Thoracic aorta (tissue), 2 donors: ENCODE measurements around the gene B4GALNT4. TPM values are rescaled to one million over a fixed set of nuclear protein-coding genes. Genes with fewer than 3 reads are reported as not detected.
A peak's percentile ranks its signal among the peaks of the same experiment; 100 is the strongest.

ENCODE experiments used
- ATAC-seq: fragments of 150-250 bp; one replicate; pipeline ENCODE4 v1.8.0; 2017; ENCODE audit warnings: low read depth; ENCODE audit not compliant: insufficient number of reproducible peaks, low FRiP score
- DNase-seq: peaks from one replicate; pipeline ENCODE4 v3.0.0-alpha.2; 2020; ENCODE audit warnings: low spot score
- H3K27ac ChIP-seq, 2 donors: fragments of 200-600 bp; sonication (generic); 1 replicate in 1 of 2; 2 replicates in 1 of 2; pipeline ENCODE4 v1.5.1; 2016; ENCODE audit warnings: mild to moderate bottlenecking in 2 of 2, moderate library complexity in 2 of 2
- H3K27me3 ChIP-seq: fragments of 200-600 bp; sonication (generic); replicated peaks from 2 replicates; pipeline ENCODE4 v1.6.0; 2016; ENCODE audit warnings: mild to moderate bottlenecking; ENCODE audit not compliant: insufficient read depth
- H3K36me3 ChIP-seq: fragments of 200-600 bp; sonication (generic); one replicate; pipeline ENCODE4 v1.5.1; 2016
- H3K4me1 ChIP-seq, 2 donors: fragments of 200-600 bp; sonication (generic); 1 replicate in 1 of 2; 2 replicates in 1 of 2; pipeline versions ENCODE4 v1.5.1 to v1.6.0; 2016; ENCODE audit warnings: low read depth in 2 of 2, mild to moderate bottlenecking in 1 of 2; ENCODE audit not compliant: control insufficient read depth in 1 of 2
- H3K4me3 ChIP-seq: fragments of 200-600 bp; sonication (generic); 2 replicates; pipeline ENCODE4 v1.5.1; 2016; ENCODE audit warnings: mild to moderate bottlenecking
- H3K9me3 ChIP-seq: fragments of 200-600 bp; sonication (generic); 2 replicates; pipeline ENCODE4 v1.5.1; 2016
- total RNA-seq, 2 donors: library from RNA; depleted of rRNA; stranded (reverse); fragments of >200 nt; gene quantifications; one replicate each; pipeline versions ENCODE4 v1.1.0 to v1.2.3, GENCODE V29; 2016
- TF ChIP-seq, protein P1 (sequence below): fragments of 200-600 bp; sonication (generic); IDR thresholded peaks from one replicate; pipeline ENCODE4 v1.5.1; 2019; ENCODE audit warnings: antibody characterized with exemption

Gene B4GALNT4
- total RNA-seq, 2 donors from 2014 or later: 0.78 to 3.7 TPM

DNA sequence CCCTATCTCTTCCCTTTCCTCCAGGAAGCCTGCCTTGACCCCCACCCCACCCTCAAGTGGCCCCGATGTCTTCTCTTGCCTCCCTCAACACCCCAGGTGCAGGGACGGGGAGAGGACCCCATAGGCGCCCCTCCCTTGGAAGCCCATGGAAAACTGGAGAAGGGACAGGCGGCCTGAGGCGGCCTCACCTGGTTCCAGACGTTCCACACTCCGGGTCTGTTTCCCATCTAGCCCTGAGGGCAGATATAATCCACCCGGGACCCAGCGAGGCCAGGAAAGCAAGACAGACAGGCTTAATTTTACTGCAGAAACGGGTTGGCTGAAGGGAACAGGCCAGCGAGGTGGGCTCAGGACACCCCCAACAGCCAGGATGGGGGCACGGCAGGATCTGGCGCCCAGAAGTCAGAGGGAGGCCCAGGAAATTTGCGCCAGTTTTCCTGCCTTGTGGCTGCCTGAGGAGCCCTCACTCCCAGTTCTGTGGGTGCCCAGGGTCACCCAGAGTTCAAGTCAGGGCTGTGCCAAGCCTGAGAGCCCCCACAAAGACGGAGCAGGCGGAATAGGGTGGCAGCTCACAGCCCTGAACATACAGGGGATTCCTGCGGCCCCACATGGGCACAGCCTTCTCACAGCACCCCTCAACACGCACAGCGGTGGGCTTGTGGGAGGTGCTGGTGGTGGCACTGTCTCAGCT is 48.5 kb downstream of the B4GALNT4 start:
- TF ChIP-seq, protein P1, sequence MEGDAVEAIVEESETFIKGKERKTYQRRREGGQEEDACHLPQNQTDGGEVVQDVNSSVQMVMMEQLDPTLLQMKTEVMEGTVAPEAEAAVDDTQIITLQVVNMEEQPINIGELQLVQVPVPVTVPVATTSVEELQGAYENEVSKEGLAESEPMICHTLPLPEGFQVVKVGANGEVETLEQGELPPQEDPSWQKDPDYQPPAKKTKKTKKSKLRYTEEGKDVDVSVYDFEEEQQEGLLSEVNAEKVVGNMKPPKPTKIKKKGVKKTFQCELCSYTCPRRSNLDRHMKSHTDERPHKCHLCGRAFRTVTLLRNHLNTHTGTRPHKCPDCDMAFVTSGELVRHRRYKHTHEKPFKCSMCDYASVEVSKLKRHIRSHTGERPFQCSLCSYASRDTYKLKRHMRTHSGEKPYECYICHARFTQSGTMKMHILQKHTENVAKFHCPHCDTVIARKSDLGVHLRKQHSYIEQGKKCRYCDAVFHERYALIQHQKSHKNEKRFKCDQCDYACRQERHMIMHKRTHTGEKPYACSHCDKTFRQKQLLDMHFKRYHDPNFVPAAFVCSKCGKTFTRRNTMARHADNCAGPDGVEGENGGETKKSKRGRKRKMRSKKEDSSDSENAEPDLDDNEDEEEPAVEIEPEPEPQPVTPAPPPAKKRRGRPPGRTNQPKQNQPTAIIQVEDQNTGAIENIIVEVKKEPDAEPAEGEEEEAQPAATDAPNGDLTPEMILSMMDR: no peak
- DNase-seq (no peak), ATAC-seq (no peak)
- H3K27me3 ChIP-seq: no peaks in the 10 kb centered on the region
- no peaks in the 10 kb centered on the region for H3K9me3 ChIP-seq
- peaks cover 0 to 13% of the 10 kb centered on the region in 2 donors for H3K4me1 ChIP-seq
- peak overlapping the region; percentile 72 for H3K4me3 ChIP-seq
- H3K27ac ChIP-seq: no peak overlapping the region
- H3K36me3 ChIP-seq: no peaks in the 10 kb centered on the region

DNA sequence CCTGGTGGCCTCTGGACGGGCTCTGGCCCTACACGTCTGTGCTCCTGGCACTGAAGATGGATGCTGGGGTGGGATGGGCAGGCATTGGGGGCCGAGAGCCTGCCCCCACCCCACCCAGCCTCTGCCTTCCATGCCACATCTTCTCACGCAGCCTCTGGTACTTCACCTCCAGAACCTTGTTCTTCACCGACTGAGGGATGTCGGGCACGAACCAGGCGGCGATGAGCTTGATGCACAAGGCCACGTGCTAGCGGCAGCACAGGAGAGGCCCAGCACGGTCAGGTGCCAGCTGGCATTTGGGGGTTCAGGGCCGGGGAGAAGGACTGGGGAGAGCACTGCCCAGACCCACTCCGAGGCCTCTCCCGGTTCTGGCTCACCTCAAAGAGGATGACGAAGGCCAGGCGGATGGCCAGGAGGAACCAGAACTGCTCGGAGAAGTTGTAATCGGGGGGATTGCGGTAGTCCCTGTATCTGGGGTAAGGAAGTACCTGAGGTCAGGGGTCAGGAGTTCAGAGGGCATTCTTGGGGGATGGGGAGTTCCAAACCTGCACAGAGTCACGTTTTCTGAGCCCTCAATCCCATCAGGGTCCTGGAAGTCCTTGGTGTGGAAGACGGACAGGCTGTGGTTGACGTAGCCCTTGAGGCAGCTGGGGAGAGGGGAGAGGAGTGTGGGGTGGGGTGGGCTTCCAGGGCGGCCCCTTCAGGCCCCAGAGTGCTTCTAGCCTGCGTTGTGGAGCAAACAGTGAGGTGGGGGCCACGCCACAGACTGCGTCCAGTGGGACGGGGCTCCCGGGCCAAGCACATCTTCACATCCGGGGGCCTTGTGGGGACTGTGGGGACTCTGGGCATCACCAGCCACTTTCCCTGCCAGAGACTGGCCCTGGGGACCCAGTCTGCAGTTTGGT is 49.3 kb downstream of the B4GALNT4 start:
- Histone ChIP-seq H3K27me3 (peaks cover 4% of the 10 kb centered on the region), H3K9me3 (no peaks in the 10 kb centered on the region), H3K4me1 (peaks cover 0 to 13% of the 10 kb centered on the region in 2 donors), H3K36me3 (no peaks in the 10 kb centered on the region), H3K4me3 (no peak overlapping the region), H3K27ac (no peak overlapping the region)
- ATAC-seq (no peak), DNase-seq (no peak)
- TF ChIP-seq, protein P1: no peak

DNA sequence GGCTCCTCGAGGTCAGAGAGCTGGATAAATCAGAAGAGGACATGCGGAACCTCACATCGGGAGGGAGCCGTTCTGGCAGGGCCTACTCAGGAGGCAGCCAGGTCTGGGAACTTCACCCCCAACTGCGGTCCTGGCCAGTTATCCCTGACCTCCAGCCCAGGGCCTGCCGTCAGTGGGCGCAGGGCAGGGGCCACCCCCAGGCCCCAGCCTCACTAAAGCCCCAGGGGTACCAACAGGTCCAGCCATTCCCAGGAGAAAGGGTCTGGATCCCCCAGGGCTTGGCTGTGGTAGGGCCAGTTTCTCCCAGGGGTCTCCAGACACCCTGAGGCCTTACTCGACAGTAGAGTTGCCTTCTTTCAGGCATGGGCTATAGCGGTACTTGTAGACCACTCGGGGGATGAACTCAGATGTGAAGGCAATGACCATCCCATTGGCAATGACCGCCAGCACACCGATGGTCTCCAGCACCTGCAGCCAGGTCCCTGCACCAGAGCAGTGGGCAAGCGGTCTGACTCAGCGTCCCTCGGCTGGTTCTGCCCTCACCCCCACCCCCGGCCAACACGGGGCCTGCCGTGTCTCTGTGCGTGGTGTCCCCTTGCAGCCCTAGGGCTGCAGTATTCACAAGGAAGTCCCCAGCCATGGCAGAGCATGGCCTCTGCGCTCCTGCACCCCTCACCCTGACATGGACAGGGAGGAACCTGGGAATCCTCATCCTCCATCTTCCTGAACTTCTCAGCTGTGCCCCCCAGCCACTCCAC is 50.1 kb downstream of the B4GALNT4 start:
- Histone ChIP-seq H3K4me1 (peaks cover 0 to 13% of the 10 kb centered on the region in 2 donors), H3K27ac (no peak overlapping the region), H3K27me3 (peaks cover 4% of the 10 kb centered on the region), H3K36me3 (no peaks in the 10 kb centered on the region), H3K4me3 (no peak overlapping the region), H3K9me3 (no peaks in the 10 kb centered on the region)
- ATAC-seq: no peak
- DNase-seq: no peak
- TF ChIP-seq, protein P1: no peak

DNA sequence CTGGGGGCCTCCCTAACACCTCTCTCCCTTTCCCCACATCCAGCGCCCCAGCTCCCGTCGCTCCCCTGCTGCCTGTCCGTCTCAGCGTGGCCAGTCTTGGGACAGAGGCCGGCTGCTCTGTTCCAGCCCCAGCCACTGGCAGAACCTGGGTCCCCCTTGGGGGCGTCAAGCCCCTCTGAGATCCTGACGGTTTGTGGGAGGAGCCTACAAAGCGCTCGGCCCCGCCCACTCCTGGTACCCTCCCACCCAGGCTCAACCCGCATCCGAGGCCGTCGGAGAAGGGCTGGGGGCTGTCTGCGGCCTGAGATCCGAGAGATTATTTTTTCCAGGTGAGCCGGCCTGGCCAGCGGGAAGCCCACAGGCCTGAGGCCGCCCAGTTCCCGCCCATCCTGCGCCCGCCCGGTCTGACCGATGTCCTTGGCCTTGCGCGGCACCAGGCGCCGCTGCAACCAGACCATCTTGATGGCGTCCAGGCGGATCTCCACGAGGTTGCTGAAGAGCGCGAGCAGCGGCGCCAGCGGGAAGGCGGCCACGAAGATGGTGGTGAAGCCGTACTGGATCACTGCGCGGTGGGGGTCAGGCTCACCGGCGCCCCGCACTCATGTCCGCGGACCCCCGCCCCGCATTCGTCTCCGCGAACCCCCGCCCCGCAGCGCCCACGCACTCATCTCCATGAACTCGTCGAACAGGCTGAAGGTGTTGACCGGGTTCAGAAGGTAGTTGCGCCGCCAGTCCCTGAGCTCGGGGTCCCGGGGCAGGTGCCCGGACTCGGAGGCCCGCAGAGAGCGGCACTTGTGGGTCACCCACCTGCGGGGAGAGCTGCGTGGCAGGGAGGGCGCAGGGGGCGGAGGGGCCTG is 51.0 kb downstream of the B4GALNT4 start:
- TF ChIP-seq, protein P1: no peak
- Histone ChIP-seq H3K36me3 (no peaks in the 10 kb centered on the region), H3K4me1 (peaks cover 0 to 13% of the 10 kb centered on the region in 2 donors), H3K27me3 (peaks cover 4% of the 10 kb centered on the region), H3K9me3 (no peaks in the 10 kb centered on the region), H3K4me3 (no peak overlapping the region), H3K27ac (no peak overlapping the region)
- no peak for ATAC-seq
- no peak for DNase-seq
